Measurements from ENCODE around the gene RIPOR3. TPM values are rescaled to one million over a fixed set of nuclear protein-coding genes. Genes with fewer than 3 reads are reported as not detected.
"Not testable (repeated sequence)": the region's sequence is repeated elsewhere in the genome, so short reads cannot be mapped to it uniquely, and the experiment has no call there.

The RIPOR3 gene
- total RNA-seq, 1 donor from 2014 or later = 0.53 TPM

GRCh38 chr20:50649590-50649989 lies 41.8 kb downstream of the RIPOR3 start:
- no peaks in the 10 kb centered on the region for H3K27me3 ChIP-seq (ENCODE audit: control insufficient read depth, insufficient read depth, low read length)
- H3K4me3 ChIP-seq (ENCODE audit: low read depth, low read length) = no peak overlapping the region
- no peak for TF ChIP-seq CTCF (IDR thresholded peaks at IDR 0.05; ENCODE audit: insufficient read depth, low read length, severe bottlenecking)
- H3K36me3 ChIP-seq (ENCODE audit: control insufficient read depth, insufficient read depth, low read length) = no peaks in the 10 kb centered on the region
- no peak for FAIRE-seq
- DNase-seq (ENCODE audit: low read depth) = no peak

DNA sequence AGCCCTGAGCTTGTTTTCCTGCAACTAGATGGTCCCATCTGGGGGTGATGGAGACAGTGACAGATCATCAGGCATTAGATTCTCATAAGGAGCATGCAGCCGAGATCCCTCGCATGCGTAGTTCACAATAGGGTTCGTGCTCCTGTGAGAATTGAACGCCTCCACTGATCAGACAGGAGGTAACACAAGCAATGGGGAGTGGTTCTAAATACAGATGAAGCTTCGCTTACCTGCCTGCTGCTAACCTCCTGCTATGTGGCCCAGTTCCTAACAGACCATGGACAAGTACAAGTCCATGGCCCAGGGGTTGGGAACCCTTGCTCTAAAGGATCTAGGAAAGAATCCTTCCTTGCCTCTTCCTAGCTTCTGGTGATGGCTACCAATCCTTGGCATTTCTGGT lies 42.7 kb downstream of the RIPOR3 start:
- FAIRE-seq (no peak), DNase-seq (ENCODE audit: low read depth) (no peak)
- Histone ChIP-seq H3K36me3 (ENCODE audit: control insufficient read depth, insufficient read depth, low read length) (no peaks in the 10 kb centered on the region), H3K27me3 (ENCODE audit: control insufficient read depth, insufficient read depth, low read length) (no peaks in the 10 kb centered on the region), H3K4me3 (ENCODE audit: low read depth, low read length) (no peak overlapping the region)
- no peak for TF ChIP-seq CTCF (IDR thresholded peaks at IDR 0.05; ENCODE audit: insufficient read depth, low read length, severe bottlenecking)

DNA sequence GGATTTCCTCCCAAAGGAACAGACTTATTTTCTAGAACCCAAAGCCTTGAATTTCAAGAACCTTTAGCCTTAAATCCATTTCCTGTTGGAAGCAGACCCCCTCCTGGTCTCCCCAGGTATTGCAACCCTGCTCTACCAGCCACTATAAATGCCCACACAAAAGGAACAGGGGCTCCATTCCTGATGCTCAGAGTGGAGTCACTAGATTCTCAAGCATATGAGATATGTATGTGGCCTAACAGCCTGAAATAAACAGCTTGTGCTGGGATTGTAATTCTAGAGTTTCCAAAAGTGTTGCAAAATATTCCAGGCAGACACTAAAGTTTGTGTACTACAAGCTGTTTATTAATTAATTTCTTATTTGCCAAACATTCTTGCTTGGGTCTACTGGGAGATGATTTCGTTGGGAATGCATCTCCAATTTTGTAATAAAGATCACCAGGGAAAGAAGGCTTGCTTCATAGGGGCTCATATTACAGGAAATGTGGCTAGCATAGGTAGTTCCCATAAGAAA lies 44.8 kb downstream of the RIPOR3 start:
- Histone ChIP-seq H3K36me3 (ENCODE audit: control insufficient read depth, insufficient read depth, low read length) (no peaks in the 10 kb centered on the region), H3K27me3 (ENCODE audit: control insufficient read depth, insufficient read depth, low read length) (no peaks in the 10 kb centered on the region), H3K4me3 (ENCODE audit: low read depth, low read length) (no peak overlapping the region)
- peak; percentile 51 for DNase-seq (ENCODE audit: low read depth)
- no peak for FAIRE-seq
- TF ChIP-seq CTCF (IDR thresholded peaks at IDR 0.05; ENCODE audit: insufficient read depth, low read length, severe bottlenecking) = peak; percentile 13

DNA sequence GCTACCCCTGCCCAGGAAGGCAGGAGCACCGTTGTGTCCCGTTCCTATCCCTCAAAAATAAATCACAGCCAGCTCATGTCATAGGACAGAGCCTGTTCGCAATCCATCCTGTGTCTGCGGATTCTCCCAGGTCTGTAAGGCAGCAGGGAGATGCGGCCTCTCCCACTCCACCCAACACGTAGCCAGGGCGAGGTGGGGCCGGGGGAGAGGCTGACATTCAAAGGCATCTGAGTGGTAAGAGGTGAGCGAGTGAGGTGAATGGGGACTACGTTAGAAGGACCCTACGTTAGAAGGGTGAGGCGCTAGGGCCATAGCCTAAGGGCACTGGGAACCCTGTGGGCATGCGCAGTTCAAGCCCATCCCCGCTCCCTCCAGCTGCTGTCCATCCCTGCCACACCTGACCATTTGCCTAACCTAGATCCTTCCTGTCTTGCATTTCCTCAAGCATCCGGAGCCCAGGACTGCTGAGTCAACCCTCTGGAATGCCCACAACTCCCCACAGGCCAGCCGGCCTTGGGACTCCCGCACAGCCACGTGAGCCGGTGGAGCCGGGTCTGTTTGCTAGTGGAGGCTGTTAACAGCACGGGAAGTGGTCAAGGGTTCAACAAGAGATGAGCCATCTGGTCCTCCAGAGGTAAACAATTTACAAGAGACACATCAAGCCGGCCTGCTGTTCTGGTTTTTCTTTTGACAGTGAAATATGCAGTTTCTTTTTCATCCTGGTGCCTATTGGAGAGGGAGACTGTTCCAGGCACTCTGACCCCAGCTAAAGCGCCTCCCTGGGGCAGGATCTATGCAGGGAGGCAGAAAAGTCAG lies 45.9 kb downstream of the RIPOR3 start:
- no peaks in the 10 kb centered on the region for H3K27me3 ChIP-seq (ENCODE audit: control insufficient read depth, insufficient read depth, low read length)
- peak; percentile 83 for DNase-seq (ENCODE audit: low read depth)
- no peaks in the 10 kb centered on the region for H3K36me3 ChIP-seq (ENCODE audit: control insufficient read depth, insufficient read depth, low read length)
- FAIRE-seq = no peak
- no peak for TF ChIP-seq CTCF (IDR thresholded peaks at IDR 0.05; ENCODE audit: insufficient read depth, low read length, severe bottlenecking)
- no peak overlapping the region for H3K4me3 ChIP-seq (ENCODE audit: low read depth, low read length)

GRCh38 chr20:50642288-50642803 lies 49.0 kb downstream of the RIPOR3 start:
- DNase-seq (ENCODE audit: low read depth) = no peak
- FAIRE-seq = no peak
- H3K27me3 ChIP-seq (ENCODE audit: control insufficient read depth, insufficient read depth, low read length) = no peaks in the 10 kb centered on the region
- no peak overlapping the region for H3K4me3 ChIP-seq (ENCODE audit: low read depth, low read length)
- TF ChIP-seq CTCF (IDR thresholded peaks at IDR 0.05; ENCODE audit: insufficient read depth, low read length, severe bottlenecking) = no peak
- no peaks in the 10 kb centered on the region for H3K36me3 ChIP-seq (ENCODE audit: control insufficient read depth, insufficient read depth, low read length)

- FAIRE-seq; H3K36me3 ChIP-seq (ENCODE audit: control insufficient read depth, insufficient read depth, low read length); H3K4me3 ChIP-seq (ENCODE audit: low read depth, low read length); H3K27me3 ChIP-seq (ENCODE audit: control insufficient read depth, insufficient read depth, low read length): not testable (repeated sequence)
- DNase-seq (ENCODE audit: low read depth) = peak; percentile 12
Measured at GRCh38 chr20:50641625-50642287, 49.6 kb downstream of the RIPOR3 start.

DNA sequence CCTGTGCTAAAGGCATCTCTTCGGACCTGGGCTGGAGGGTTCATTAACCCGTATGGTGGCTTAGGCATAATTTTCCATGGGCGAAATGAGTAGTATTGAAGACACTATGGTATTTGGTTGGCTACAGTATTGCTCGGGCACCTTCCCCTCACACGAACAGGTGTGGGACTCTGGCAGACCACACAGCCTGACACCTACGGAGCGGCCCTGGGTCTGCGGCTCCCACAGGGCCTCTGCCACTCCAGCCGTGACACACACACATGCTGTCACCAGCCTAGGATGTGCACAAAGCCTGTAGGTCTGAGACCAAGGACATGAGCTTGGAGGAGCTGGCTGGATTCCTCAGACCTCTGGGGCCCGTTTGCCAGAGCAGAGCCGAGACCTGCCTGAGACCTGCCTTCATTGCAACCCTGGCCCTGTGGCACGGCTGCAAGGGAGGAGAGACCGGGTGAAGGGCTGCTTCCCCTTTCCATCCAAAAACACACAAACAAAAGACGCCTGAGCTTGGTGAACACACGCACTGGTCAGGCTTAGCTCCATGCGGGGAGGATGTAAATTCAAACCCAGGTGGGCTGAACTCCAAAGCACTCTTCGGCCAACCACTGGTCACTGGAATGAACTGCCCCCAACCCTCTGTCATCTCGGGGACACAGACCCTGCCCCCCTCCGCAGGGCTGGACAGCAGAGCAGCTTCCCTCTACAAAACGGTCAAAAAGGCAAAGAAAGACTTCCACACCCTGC lies 51.2 kb downstream of the RIPOR3 start:
- not testable (repeated sequence) for DNase-seq (ENCODE audit: low read depth); H3K27me3 ChIP-seq (ENCODE audit: control insufficient read depth, insufficient read depth, low read length); FAIRE-seq; H3K4me3 ChIP-seq (ENCODE audit: low read depth, low read length); H3K36me3 ChIP-seq (ENCODE audit: control insufficient read depth, insufficient read depth, low read length)

GRCh38 chr20:50638015-50638847 lies 53.1 kb downstream of the RIPOR3 start:
- FAIRE-seq; H3K27me3 ChIP-seq (ENCODE audit: control insufficient read depth, insufficient read depth, low read length); H3K36me3 ChIP-seq (ENCODE audit: control insufficient read depth, insufficient read depth, low read length); H3K4me3 ChIP-seq (ENCODE audit: low read depth, low read length): not testable (repeated sequence)
- DNase-seq (ENCODE audit: low read depth) = peak; percentile 67
